ENCODE data around the gene PDE7B.

DNA sequence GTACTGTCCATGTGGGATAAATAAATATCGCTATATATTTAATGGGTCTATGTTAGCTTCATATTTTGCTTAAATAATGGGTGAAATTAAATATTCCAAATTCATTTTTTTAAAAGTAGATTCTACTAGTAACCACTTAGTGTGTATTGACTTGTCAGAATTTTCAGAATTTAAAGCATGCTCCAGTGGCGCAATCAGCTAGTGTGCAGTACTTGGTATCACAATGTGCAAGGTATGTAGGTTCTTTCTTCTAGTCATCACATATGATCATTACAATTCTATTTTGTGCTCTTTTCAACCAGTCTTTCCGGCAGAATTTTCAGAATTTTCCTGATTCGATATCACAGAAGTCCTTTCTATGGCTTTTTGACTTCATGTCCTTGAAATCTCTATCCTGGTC, 32.6 kb downstream of the PDE7B start:
- TF ChIP-seq, protein P1, sequence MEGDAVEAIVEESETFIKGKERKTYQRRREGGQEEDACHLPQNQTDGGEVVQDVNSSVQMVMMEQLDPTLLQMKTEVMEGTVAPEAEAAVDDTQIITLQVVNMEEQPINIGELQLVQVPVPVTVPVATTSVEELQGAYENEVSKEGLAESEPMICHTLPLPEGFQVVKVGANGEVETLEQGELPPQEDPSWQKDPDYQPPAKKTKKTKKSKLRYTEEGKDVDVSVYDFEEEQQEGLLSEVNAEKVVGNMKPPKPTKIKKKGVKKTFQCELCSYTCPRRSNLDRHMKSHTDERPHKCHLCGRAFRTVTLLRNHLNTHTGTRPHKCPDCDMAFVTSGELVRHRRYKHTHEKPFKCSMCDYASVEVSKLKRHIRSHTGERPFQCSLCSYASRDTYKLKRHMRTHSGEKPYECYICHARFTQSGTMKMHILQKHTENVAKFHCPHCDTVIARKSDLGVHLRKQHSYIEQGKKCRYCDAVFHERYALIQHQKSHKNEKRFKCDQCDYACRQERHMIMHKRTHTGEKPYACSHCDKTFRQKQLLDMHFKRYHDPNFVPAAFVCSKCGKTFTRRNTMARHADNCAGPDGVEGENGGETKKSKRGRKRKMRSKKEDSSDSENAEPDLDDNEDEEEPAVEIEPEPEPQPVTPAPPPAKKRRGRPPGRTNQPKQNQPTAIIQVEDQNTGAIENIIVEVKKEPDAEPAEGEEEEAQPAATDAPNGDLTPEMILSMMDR (conservative IDR thresholded peaks at IDR 0.05; ENCODE audit: low read length) = no peak
- TF ChIP-seq EZH2phosphoT487 (IDR thresholded peaks at IDR 0.05; ENCODE audit: borderline replicate concordance, low read depth, low read length) = no peak

Measured in OCI-LY7 (cell line).